NAMALWA (cell line): ENCODE data around the gene PPIL6.

ENCODE experiments used
- DNase-seq: peaks from one replicate; pipeline ENCODE4 v3.0.0-alpha.2; 2015; ENCODE audit warnings: low spot score

Gene PPIL6

DNA sequence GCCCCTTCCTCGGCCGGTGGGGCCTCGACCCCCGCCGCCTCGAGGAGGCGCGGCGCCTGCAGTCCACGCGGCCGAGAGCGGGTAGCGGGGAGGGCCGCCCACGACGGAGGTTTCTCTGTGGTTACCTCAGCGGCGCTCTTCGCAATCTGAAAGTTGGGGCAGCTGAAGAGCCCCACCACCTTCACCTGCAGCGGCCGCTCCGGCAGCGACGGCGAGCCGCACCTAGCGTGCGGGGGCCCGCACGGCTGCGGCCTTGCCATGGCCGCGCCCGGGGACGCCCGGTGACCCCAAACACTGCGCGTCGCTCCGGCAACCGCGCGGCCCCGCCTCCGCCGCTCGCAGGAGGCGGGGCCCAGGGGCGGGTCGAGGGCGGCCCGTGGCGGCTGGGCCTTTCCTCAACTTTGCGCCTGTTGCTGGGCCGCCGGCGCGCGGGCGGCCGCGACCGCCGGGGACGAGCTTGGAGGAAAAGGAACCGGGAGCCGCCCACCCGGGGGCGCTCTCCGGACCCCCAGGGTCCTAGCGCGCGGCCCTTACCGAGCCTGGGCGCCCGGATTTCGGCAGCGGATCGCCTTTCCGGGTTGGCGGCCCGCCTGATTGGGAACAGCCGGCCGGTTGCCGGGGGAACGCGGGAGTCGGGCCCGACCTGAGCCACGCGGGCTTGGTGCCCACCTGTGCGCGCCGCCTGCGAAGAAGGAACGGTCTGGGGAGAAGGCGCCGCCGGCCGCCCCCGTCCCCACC lies at the start of gene PPIL6, which contains the start of gene SMPD2:
PPIL6 (minus strand) TSS at position 298 of the 738 bp plus-strand sequence; CDS start at position 260, 38 bp downstream.
SMPD2 (plus strand) TSS at position 394 of the 738 bp plus-strand sequence. CDS start 398 bp downstream, outside the sequence.
- peak; percentile 88 for DNase-seq

DNA sequence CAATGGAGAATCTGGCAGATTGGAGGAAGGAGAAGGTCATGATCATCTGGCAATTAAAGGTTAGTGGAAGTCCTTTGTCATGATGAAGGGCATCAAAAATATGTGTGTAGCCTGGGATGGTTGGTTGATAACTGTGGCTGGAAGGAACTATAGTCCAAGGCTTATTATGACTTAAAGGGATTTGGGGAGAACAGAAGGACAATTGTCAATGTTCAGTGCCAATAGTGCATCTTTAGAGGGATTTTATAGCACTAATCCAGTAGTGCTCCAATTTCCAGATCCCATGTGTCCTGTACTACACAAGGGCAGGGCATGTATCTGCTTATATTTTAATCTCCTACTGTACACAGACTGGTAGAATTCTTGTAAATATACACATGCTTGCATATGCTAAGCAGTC lies 47.6 kb upstream of the PPIL6 start:
- no peak for DNase-seq

DNA sequence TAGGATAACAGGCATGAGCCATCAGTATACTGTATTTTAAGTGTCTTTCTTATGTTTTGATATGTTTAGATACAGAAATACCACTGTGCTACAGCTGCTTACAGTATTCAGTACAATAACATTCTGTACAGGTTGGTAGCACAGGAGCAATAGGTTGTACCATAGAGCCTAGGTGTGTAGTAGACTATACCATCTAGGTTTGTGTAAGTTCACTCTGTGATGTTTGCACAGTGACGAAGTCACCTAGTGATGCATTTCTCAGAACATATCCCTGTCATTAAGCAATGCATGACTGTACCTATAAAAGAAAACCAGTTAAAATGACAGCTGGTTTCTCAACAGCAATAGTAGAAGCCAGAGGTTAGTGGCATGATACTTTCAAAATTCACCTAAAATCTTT lies 45.6 kb upstream of the PPIL6 start:
- no peak for DNase-seq

- no peak for DNase-seq
Observed at GRCh38 chr6:109485266-109485935, 45.0 kb upstream of the PPIL6 start.

- no peak for DNase-seq
Observed at GRCh38 chr6:109484122-109484521, 43.7 kb upstream of the PPIL6 start.

DNA sequence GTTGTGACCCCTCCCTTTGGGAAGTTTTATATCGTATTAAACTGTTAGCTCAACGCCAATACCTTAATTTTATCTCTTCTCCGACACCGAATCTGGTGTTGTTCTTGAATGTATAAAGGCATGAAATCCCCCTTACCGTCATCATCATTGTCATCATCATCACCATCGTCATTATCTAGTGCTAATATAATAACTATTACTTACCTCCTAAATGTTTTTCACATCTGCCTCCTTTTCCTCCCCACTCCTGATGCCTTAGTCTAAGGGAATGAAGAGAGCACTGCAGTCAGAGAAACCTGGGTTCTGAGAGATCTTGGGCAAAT lies 43.3 kb upstream of the PPIL6 start:
- no peak for DNase-seq

GRCh38 chr6:109482905-109483734 lies 42.7 kb upstream of the PPIL6 start, which contains the start of gene ZBTB24:
Gene ZBTB24, minus strand, starts transcription at chr6:109483219. Its CDS starts 1,193 bp downstream, at chr6:109482026.
- DNase-seq, result peak; percentile 93

DNA sequence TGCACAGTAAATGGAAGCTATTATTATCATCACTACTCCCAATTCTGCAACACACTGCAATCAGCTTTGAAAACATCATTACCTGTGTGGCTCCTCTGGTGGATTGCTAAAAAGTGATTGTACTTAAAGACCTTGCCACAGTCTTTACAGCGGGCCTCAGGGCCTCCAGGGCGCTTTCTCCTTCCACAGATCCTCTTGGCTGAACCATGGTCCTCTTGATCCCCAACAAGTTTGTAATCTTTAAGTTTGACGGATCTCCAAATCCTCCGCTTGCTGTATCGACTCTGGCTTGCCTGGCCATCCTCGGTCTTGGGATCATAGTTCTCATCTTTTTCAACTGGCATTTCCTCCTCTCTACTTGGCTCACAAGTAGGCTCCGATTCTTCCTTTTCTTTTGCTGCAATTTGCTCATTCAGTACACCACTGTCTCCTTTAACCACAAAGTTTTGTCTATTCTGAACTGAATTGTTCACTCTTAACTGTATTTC lies 40.6 kb upstream of the PPIL6 start:
- no peak for DNase-seq

DNA sequence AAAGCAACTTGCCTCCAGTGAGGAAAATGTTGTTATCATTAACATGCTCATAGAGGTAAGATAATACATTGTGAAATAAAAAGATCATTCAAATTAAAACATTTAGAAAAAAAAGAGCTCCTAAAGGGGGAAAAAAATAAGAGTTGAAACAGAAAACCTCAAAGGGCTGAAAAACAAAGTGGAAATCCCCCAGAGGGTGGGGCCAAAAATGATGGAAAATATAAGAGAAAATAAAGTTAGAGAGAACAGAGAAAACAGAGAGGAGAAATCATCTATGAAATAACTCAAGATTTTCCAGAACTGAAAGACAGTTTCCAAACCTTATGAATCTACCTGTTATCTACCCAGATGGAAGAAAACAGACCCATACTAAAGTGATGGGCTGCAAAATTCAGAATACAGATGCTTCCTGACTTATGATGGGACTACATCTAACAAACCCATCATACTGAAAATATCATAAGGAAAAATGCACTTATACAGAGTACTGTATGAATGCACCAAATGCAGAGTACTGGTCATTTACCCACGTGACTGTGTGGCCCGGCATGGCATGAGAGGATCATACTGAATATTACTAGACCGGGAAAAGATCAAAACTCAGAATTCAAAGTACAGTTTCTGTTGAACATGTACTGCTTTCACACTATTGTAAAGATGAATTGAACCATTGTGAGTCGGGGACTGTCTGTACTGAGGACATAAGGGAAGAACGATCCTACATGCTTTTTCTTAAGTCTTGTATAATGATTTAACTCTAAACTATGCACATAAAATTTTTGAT lies 38.6 kb upstream of the PPIL6 start:
- DNase-seq, result no peak

- no peak for DNase-seq
Observed at GRCh38 chr6:109478222-109478805, 37.9 kb upstream of the PPIL6 start.

DNA sequence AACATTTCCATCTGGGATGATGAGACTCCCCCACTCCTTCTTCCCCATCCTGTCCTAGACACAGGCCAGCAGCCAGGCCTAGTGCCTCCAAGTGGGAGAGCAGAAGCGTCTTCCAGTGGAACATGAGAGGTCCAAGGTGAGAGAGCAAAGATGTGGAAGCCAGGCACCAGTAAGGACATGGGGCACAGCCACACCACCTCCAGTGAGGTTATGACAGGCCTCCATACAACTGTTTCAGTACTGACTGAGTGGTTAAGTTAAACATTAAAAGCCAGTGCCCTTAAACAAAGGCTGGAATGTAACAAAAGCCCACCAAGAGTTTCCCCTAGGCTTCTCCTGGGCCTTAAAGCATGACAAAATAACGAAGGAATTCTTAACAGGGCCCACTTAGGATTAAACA lies 37.3 kb upstream of the PPIL6 start:
- no peak for DNase-seq

- DNase-seq, result no peak
Observed at GRCh38 chr6:109477184-109477583, 36.8 kb upstream of the PPIL6 start.

- DNase-seq, result no peak
Observed at GRCh38 chr6:109475625-109476024, 35.2 kb upstream of the PPIL6 start.

DNA sequence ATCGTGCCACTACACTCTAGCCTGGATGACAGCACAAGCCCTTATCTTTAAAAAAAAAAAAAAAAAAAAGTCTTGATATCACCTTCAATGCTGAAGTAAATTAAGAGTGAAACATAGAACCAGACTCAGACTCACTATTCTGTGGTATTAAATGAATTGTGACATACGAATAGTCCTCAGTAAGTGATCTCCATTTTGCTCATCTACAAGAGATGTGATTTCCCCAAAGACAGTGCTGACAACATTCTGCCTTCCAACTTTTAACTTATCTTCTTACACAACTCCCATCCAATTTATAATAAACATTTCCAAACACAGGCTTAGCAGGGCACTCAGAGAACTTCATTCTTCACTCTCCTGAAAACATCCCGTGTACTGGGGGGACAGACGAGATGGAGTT lies 34.6 kb upstream of the PPIL6 start:
- DNase-seq, result no peak

GRCh38 chr6:109473120-109473519 lies 32.7 kb upstream of the PPIL6 start:
- DNase-seq, result no peak

- DNase-seq, result no peak
Observed at GRCh38 chr6:109472132-109472995, 31.9 kb upstream of the PPIL6 start.

DNA sequence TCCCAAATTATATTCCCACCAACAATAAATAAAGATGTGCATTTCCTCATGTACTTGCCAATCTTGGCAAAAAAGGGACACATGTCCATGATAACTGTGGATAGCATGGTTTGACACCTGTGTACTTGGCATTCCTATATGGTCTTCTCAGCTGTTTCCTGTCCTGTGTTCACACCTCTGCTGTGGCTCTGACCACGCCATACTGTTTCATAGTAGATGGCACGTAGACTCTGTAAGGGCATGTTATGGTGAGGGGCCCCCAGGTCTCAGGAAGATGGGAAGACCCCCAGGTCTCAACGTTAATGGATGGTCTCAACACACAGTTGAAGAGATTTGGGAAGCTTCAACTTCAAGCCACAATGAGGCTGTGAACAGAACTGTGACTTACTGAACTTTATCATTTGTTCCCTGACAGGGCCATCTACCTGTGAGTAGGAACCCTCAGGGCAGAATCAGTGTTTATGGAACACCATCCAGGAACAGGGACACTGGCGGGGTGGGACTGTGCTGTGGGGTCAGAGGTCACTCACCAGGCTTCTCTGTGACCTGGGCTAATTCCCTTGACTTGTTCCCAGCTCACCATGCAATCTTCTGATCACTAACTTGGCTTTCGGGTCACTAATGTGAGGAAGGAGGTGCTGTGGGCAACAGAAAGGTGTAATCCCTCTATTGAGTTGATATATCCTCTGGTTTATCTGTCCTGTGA lies 30.8 kb upstream of the PPIL6 start:
- no peak for DNase-seq

GRCh38 chr6:109469591-109470189 lies 29.3 kb upstream of the PPIL6 start:
- DNase-seq, result no peak

DNA sequence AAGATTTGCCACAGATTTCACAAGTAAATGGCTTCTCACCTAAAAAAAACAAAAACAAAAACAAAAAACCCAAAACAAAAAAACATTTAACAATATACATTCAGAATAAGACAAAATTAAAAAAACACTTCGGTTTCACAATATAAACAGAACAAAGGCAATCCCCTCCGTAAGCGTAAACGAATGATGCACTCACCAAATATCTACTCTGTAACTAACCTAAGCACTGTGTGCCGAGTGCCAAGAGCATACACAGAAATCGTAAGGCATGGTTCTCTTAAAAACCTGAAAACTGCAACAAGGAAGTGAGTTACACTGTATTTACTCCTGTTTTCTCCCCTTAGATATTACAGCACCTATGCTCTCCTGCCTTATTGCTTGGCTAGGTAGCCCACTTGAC lies 27.3 kb upstream of the PPIL6 start:
- no peak for DNase-seq
